GM23338 (cell line): ENCODE measurements around the gene FSIP2. TPM values are rescaled to one million over a fixed set of nuclear protein-coding genes. Genes with fewer than 3 reads are reported as not detected.

Source experiments
- ATAC-seq: fragments of 200-7000 bp; cut with Tn5 transposase; 3 replicates; pipeline ENCODE4 v1.9.1; 2020
- DNase-seq: peaks from one replicate; pipeline ENCODE4 v3.0.0-alpha.2; 2015; ENCODE audit warnings: low spot score
- H2AFZ ChIP-seq: fragments of 200-600 bp; sonication (generic); 2 replicates; pipeline ENCODE4 v1.8.0; 2016; ENCODE audit warnings: antibody characterized with exemption, mild to moderate bottlenecking, moderate library complexity
- H3F3A ChIP-seq: fragments of 200-600 bp; sonication (generic); replicated peaks from 2 replicates; pipeline ENCODE4 v1.8.0; 2017; ENCODE audit warnings: antibody characterized with exemption, mixed run types, low read depth
- H3K27ac ChIP-seq: fragments of 200-600 bp; sonication (generic); 2 replicates; pipeline ENCODE4 v1.6.1; 2016; ENCODE audit warnings: low read depth
- H3K27me3 ChIP-seq: fragments of 200-600 bp; sonication (generic); 2 replicates; pipeline ENCODE4 v1.8.0; 2016; ENCODE audit warnings: mild to moderate bottlenecking, mixed run types, moderate library complexity; ENCODE audit not compliant: insufficient read depth
- H3K36me3 ChIP-seq: fragments of 200-600 bp; sonication (generic); 2 replicates; pipeline ENCODE4 v1.8.0; 2016; ENCODE audit warnings: mild to moderate bottlenecking; ENCODE audit not compliant: insufficient read depth
- H3K4me1 ChIP-seq: fragments of 200-600 bp; sonication (generic); 2 replicates; pipeline ENCODE4 v1.8.0; 2016; ENCODE audit warnings: mild to moderate bottlenecking, moderate library complexity; ENCODE audit not compliant: insufficient read depth
- H3K4me2 ChIP-seq: fragments of 200-600 bp; sonication (generic); 2 replicates; pipeline ENCODE4 v1.7.1; 2017; ENCODE audit warnings: mixed run types
- H3K4me3 ChIP-seq: fragments of 200-600 bp; sonication (generic); 2 replicates; pipeline ENCODE4 v1.6.1; 2016; ENCODE audit warnings: mixed run types
- H3K79me2 ChIP-seq: fragments of 200-600 bp; sonication (generic); replicated peaks from 2 replicates; pipeline ENCODE4 v1.8.0; 2017; ENCODE audit warnings: mild to moderate bottlenecking; ENCODE audit not compliant: insufficient read depth
- H3K9me2 ChIP-seq: fragments of 200-600 bp; sonication (generic); 2 replicates; pipeline ENCODE4 v1.8.0; 2017; ENCODE audit not compliant: insufficient read depth
- H4K20me1 ChIP-seq: fragments of 200-600 bp; sonication (generic); replicated peaks from 2 replicates; pipeline ENCODE4 v1.8.0; 2017; ENCODE audit warnings: mild to moderate bottlenecking; ENCODE audit not compliant: insufficient read depth
- H3K27ac Mint-ChIP-seq: 2 replicates; pipeline ENCODE4 v1.8.0; 2020; ENCODE audit warnings: inconsistent platforms, mild to moderate bottlenecking, moderate library complexity, mixed read lengths
- H3K27me3 Mint-ChIP-seq: 3 replicates; pipeline ENCODE4 v1.8.0; 2022; ENCODE audit warnings: low read depth, mild to moderate bottlenecking, moderate library complexity, mixed read lengths, inconsistent platforms; ENCODE audit not compliant: insufficient read depth, poor library complexity
- H3K36me3 Mint-ChIP-seq: 3 replicates; pipeline ENCODE4 v1.8.0; 2021; ENCODE audit warnings: low read depth, mild to moderate bottlenecking, inconsistent platforms, moderate library complexity, mixed read lengths
- H3K4me1 Mint-ChIP-seq: 3 replicates; pipeline ENCODE4 v1.8.0; 2020; ENCODE audit warnings: mild to moderate bottlenecking, inconsistent platforms, mixed read lengths
- H3K4me3 Mint-ChIP-seq: 3 replicates; pipeline ENCODE4 v1.8.0; 2021; ENCODE audit warnings: moderate library complexity, mild to moderate bottlenecking, inconsistent platforms, mixed read lengths
- H3K9me3 Mint-ChIP-seq: 3 replicates; pipeline ENCODE4 v1.8.0; 2020; ENCODE audit warnings: moderate library complexity, mild to moderate bottlenecking, inconsistent platforms, mixed read lengths
- ETS1 ChIP-seq: IDR thresholded peaks from 2 replicates; pipeline ENCODE4 v1.6.1; 2016; ENCODE audit warnings: antibody characterized with exemption
- EZH2 ChIP-seq: fragments of 200-600 bp; sonication (generic); IDR thresholded peaks from one replicate; pipeline ENCODE4 v1.8.0; 2017; ENCODE audit warnings: antibody characterized with exemption, mild to moderate bottlenecking, low read depth; ENCODE audit not compliant: unreplicated experiment
- JUNB ChIP-seq: IDR thresholded peaks from one replicate; pipeline ENCODE4 v1.6.1; 2016; ENCODE audit warnings: antibody characterized with exemption; ENCODE audit not compliant: unreplicated experiment
- NANOG ChIP-seq: IDR thresholded peaks from 2 replicates; pipeline ENCODE4 v1.6.1; 2016; ENCODE audit warnings: antibody characterized with exemption, borderline replicate concordance
- REST ChIP-seq: IDR thresholded peaks from one replicate; pipeline ENCODE4 v1.6.1; 2018; ENCODE audit warnings: antibody characterized with exemption; ENCODE audit not compliant: unreplicated experiment
- ZNF114 ChIP-seq: fragments of 250-450 bp; sonication (Bioruptor Pico); IDR thresholded peaks from 2 replicates; pipeline ENCODE4 v1.5.0; 2020; ENCODE audit warnings: mild to moderate bottlenecking, moderate library complexity
- ZNF331 ChIP-seq: fragments of 250-450 bp; sonication (Bioruptor Pico); IDR thresholded peaks from 2 replicates; pipeline ENCODE4 v1.5.0; 2020; ENCODE audit warnings: low read depth, mild to moderate bottlenecking, moderate library complexity
- ZNF462 ChIP-seq: fragments of 250-450 bp; sonication (Bioruptor Pico); IDR thresholded peaks from 2 replicates; pipeline ENCODE4 v1.5.0; 2020; ENCODE audit warnings: mild to moderate bottlenecking, moderate library complexity
- polyA plus RNA-seq: library from polyadenylated mRNA; unstranded; fragments of >200 nt; fragmentation: Nextera tagmentation; extraction: Ambion mirVana; gene quantifications from 2 replicates; pipeline ENCODE4 v1.2.1, GENCODE V29; 2016
- total RNA-seq: library from RNA; depleted of rRNA; stranded (reverse); fragments of >200 nt; shearing (Covaris generic); gene quantifications from 2 replicates; pipeline ENCODE4 v1.2.3, GENCODE V29; 2014
- TF ChIP-seq, protein P1 (sequence below), 2 experiments: fragments of 200-600 bp in 1 of 2; sonication (generic) in 1 of 2; conservative IDR thresholded peaks; 2 replicates each; pipeline versions ENCODE4 v1.5.1 to v1.6.1; 2016 to 2017; ENCODE audit warnings: antibody characterized with exemption in 2 of 2, low read depth in 2 of 2, mild to moderate bottlenecking in 2 of 2, moderate library complexity in 1 of 2

FSIP2 gene
- total and polyA plus RNA-seq, 2 experiments from 2014 or later, result 3.2 to 3.8 TPM

GRCh38 chr2:185821467-185821866, 82.9 kb downstream of the FSIP2 start:
- H3K4me1 ChIP-seq, result no peaks in the 10 kb centered on the region
- Mint-ChIP-seq H3K4me3 (no peak overlapping the region), H3K9me3 (no peaks in the 10 kb centered on the region), H3K27ac (no peak overlapping the region), H3K27me3 (no peaks in the 10 kb centered on the region), H3K4me1 (no peaks in the 10 kb centered on the region), H3K36me3 (no peaks in the 10 kb centered on the region)
- no peaks in the 10 kb centered on the region for H3K9me2 ChIP-seq
- H4K20me1 ChIP-seq, result no peaks in the 10 kb centered on the region
- no peak overlapping the region for H2AFZ ChIP-seq
- H3K36me3 ChIP-seq, result no peaks in the 10 kb centered on the region
- ATAC-seq (no peak), DNase-seq (no peak)
- H3F3A ChIP-seq, result no peaks in the 10 kb centered on the region
- no peak overlapping the region for H3K4me3 ChIP-seq
- H3K4me2 ChIP-seq, result no peak overlapping the region
- TF ChIP-seq JUNB, result no peak
- no peak for TF ChIP-seq NANOG
- TF ChIP-seq REST, result no peak
- TF ChIP-seq ZNF462 (CRISPR knock-in tag), result no peak
- no peak for TF ChIP-seq ZNF114
- no peak for TF ChIP-seq ETS1
- TF ChIP-seq, protein P1, sequence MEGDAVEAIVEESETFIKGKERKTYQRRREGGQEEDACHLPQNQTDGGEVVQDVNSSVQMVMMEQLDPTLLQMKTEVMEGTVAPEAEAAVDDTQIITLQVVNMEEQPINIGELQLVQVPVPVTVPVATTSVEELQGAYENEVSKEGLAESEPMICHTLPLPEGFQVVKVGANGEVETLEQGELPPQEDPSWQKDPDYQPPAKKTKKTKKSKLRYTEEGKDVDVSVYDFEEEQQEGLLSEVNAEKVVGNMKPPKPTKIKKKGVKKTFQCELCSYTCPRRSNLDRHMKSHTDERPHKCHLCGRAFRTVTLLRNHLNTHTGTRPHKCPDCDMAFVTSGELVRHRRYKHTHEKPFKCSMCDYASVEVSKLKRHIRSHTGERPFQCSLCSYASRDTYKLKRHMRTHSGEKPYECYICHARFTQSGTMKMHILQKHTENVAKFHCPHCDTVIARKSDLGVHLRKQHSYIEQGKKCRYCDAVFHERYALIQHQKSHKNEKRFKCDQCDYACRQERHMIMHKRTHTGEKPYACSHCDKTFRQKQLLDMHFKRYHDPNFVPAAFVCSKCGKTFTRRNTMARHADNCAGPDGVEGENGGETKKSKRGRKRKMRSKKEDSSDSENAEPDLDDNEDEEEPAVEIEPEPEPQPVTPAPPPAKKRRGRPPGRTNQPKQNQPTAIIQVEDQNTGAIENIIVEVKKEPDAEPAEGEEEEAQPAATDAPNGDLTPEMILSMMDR (conservative IDR thresholded peaks at IDR 0.05; ENCODE audit: low read depth in 2 of 2), result no peak
- no peak for TF ChIP-seq EZH2
- no peak for TF ChIP-seq ZNF331 (CRISPR knock-in tag)
- H3K27ac ChIP-seq, result no peak overlapping the region
- no peaks in the 10 kb centered on the region for H3K79me2 ChIP-seq
- no peaks in the 10 kb centered on the region for H3K27me3 ChIP-seq
